HG02623 (cell line): ENCODE results near the gene TENM4.
A peak's percentile ranks its signal among the peaks of the same experiment; 100 is the strongest.

Source experiments
- ATAC-seq: cut with Tn5 transposase; IDR thresholded peaks from one replicate; pipeline ENCODE4 v1.9.1; 2021; ENCODE audit warnings: moderate library complexity; ENCODE audit not compliant: unreplicated experiment

The TENM4 gene

DNA sequence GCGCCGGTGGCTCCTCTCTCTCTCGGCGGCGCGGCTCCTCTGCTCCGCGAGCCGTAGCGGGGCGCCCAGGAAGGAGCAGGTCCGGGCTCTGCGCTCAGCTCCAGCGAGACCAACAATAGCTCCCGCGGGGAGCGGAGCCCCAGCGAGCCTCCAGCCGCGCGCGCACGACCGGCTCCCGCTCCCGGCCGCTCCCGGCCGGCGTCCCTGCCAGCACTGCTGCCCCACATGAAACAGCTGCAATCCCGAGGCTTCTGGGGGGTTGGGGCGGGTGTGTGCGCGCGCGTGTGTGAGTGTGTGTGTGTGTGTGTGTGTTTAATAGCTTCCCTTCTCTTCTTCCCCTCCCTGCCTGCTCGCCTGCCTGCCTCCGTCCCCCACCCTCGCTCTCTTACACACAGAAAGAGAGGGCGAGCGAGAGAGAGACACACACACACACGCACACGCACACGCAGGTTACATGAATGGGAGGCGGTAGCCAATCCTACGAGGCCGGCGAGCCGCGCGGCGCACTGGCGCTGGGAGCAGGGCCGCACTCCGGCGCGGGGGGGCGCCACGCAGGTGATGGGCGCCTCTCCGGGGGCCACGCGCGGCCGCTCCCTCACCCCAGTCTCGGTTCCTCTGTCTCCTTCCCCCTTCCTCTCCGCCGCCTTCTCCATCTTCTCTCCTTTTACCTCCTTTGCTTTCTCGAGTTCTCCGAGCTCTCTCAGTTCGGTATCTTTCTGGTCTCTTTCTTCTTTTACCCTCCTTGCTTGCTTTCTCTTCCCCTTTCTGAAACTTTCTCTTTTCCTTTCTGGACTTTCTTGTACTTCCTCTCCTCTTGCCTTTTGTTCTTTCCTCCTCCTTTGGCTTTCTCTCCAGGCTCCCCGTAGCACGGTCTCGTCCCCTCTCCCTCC, at the start of gene TENM4:
Gene TENM4, minus strand, starts transcription at position 460 of the 890 bp plus-strand sequence. CDS start 371,086 bp downstream, outside the sequence.
- ATAC-seq: peak; percentile 33

DNA sequence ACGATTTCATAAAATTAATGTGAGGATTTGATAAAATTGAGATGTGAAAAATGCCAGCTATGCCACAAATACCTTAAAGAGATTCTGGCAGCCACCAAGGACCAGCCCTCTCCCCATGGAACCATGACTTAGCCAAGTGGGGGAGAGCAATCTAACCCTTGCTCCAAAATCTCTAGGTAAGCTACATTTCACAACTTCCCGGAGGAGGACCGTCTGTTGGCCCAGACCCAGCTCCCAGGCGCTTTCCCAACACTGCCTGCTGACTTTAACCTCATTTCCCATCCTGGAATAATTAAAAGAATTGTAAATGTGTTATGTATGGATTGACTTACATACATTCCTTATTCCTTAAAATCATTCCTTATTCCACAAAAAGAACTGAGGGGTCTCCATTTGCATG, 47.5 kb upstream of the TENM4 start:
- no peak for ATAC-seq

DNA sequence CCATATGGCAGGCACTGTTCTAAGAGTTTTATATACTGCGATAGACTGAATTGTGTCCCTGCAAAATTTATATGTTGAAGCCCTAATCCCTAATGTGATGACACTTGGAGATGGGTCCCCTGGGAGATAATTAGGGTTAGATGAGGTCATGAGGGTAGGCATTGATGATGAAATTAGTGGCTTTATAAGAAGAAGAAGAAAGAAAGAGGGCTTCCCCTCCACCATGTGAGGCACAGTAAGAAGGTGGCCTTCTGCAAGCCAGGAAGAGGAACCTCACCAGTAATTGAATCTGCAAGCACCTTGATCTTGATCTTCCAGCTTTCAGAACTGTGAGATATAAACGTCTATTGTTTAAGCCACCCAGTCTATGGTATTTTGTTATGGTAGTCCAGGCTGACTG, 46.6 kb upstream of the TENM4 start:
- ATAC-seq: no peak

DNA sequence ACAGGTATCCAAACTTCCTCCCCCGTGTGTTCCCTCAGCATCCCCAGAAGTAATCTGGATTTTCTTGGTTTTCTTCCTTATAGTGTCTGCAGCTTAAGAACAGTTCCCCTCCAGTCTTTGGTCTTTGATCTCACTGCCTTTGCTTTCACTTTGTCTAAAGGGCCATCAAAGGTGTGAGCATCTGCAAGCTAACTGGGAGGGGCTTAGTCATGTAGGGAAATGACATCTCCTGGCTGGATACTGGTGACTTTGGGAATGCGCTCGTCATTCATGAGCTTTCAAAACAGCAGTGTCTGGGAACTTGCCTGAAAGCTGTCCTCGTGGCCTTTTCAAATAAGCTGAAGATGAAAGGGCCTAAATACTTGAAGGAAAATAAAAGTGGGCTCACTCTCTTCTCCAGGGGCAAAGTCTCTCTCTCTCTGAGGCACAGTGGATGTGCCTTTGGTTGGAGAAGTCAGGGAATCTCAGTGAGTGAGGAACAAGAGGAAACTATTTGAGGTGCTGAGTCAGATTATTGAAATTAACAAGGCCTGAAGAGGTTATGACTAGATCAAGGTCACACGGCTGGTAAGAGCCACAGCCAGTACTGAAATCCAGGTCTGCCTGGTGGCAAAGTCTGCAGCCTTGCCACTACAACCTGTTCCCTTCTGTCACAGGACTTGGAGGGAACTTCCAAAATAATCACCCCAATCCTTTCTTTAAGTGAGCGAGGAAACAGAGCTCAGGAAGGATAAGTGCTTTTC, 45.6 kb upstream of the TENM4 start:
- ATAC-seq: no peak

DNA sequence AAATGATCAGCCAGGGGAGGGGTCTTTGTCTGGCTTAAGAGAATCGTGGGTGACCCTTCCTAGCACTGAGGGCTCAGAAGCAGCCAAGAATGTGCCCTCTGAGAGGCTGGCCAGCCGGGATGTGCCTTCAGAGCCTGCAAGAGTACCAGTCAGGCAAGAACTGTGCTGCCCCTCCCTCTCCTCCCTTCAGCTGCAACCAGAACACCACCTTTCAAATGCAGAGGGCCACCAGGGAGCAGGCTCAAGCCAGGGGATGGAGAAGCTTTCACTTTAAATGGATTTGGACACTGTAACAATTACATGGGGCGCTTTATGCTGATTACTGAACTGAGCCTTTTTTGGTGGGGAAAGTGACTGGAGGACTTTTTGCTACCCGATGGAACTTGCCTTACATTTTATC, 44.9 kb upstream of the TENM4 start:
- ATAC-seq: no peak

DNA sequence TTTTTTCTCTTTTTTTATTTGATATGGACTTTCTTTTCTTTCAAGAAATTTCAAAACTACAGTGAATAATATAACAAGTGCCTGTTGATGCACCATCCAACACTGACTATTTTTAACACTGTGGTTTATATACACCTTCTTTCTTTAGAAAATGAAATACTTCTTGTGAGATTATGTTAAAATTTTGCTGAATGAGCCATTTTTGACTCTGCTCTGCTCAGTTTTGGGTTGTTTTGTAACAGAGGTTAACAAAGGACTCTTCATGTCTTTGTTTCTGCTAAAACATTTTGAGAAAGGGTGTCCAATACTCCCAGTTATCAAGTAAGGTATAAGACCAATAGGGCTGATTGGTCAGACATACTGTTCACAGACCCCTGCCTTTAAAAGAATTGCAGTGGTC, 44.0 kb upstream of the TENM4 start:
- no peak for ATAC-seq

DNA sequence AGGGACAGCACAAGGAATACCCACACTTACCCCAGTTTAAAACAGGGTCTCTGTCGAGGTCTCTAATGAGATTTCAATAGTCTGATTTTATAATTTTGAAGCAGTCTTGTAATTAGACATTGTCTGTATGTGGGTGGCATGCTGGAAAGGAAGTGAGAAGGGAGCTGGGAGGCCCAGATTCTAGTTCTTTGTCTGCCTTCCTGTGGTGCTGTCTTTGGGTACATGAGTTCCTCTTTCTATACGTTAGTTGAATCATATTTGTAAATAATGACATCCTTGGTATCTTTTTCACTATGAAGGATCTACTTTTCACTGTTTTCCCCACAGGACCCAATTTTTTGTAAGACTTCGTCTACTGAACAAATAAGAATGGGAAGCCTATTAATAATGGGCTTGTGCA, 42.0 kb upstream of the TENM4 start:
- ATAC-seq: peak; percentile 90

DNA sequence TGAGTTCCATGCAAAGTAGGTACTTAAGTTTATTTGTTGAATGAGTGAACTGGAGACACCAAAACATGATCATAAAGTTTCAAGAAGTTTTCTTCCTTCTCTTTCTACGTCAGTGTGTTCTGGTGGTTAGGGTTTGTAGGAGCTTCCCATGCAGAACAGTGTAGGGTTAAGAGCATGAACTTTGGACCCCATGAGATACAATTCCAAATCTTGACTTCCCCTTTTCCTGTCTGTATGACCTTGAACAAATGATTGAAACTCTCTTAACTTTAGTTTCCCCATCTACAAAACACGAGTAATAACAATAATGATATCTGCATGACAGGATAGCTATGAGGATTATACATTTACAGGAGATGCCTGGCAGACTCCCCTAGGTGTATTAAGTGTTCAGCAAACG, 41.0 kb upstream of the TENM4 start:
- ATAC-seq: peak; percentile 35

DNA sequence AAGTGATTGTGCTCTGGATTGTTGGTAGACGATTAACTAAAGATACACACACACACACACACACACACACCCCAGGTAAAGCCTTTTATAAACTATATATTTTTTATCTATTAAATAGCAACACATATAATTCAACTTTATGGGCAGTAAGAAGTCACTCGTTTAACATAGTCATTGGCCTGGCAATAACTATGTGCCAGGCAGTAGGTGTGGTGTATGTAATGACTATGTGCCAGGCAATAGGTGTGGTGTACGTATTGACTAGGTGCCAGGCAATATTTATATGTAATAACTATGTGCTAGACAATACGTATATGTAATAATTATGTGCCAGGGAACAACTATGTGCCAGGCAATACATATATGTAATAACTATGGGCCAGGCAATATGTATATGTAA, 40.0 kb upstream of the TENM4 start:
- ATAC-seq: no peak

DNA sequence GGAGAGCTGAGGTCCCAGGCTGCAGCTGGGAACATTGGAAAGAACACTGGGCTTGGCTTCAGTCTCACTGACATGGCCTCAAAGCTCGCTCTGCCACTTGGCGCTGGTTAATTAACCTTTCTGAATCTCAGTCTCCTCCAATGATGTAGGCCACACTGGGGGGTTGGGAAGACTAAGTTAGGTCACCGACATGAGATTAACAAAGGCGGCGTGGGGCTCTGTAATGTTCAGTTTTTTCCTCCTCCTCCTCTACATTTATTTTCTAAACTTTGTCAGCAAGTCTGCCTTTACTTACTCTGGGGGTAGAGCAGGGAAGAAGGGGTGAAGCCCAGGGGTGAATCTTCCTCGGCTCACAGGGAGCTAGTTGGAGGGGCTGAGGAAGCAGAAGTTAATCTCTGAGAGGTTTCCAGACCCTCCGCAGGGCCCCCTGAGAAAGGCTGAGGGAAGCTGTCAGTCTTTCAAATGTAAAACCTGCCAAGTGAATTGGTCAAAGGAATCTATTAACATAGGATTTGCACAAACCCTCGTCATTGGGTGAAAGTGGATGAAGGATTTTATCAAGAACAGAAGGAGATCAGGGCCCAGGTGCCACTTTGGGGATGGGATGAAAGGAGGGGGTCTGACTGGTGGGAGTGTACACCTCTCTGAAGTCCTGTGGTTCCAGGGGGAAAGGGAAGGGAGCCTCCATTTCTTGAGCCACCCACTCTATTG, 32.1 kb upstream of the TENM4 start:
- no peak for ATAC-seq

DNA sequence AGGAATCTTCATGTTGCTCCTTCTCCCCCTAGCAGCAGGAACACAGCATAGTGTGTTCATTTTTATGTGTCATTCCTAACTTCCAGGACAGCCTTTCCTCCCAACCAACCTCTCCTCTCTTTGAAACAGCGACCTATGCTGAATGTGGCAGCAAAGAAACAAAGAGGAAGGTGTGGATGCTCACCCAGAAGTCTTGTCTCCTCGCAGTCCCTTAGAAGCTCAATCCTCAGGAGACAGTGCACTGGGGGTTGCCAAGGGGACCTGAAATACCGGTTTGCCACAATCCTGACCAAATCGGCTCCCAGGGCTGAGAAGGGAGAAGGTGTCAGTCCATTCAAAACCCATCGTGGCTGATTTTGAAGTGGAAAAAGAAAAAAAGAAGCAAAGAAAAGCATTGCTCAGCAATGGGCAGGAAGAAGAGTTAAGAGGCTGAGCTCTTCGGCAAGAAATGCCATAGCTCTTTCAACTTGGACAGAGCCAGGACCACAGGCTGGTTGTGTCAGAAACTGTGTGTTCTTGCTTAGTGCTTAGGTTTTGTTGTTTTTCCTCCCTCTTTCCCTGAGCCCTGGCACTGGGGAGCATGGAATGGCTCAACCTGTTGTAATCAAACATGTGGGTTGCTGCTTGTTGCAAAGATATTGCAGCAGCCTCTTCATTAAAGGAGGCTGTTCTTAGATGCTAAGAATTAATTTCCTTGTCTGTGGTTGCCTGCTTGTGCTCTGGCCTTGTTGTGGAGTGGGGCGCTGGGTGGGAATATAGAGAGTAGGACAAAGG, 30.4 kb upstream of the TENM4 start:
- ATAC-seq: no peak

DNA sequence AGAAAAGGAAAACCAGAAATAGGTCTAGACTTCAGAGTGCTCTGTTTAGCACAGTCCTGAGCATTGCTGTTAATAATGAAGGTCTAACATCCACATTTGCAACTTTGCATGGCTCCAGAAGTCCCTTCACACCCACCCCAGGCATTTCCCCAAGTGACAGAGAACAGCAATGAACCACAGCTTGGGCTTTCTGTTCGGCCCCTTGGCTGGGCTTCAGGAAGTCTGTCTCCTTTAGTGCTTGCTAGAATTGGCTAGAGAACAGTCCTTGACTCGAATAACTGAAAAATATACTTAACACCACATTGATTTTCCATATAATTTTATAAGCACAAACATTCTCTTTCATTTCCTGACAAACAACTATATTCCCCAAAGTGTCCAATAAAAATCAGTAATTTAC, 29.3 kb upstream of the TENM4 start:
- ATAC-seq: no peak

DNA sequence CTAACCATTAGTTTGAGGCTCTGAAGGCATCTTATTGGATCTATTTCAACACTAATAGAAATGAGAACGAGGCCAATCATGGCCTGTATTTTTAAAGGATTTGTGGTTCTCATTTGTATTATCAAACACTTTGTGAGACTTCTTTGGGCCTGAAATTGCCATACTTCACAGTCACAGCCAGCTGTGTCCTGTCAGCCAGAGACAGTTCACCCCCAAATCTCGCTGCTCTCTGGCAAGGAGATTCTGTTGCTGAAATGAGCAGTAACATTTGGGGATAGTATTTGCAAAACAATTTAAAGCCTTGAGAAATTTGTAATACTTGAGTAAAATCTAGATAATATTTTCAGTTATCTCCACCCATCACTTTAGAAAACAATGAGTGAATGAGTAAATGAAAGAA, 26.9 kb upstream of the TENM4 start:
- no peak for ATAC-seq

DNA sequence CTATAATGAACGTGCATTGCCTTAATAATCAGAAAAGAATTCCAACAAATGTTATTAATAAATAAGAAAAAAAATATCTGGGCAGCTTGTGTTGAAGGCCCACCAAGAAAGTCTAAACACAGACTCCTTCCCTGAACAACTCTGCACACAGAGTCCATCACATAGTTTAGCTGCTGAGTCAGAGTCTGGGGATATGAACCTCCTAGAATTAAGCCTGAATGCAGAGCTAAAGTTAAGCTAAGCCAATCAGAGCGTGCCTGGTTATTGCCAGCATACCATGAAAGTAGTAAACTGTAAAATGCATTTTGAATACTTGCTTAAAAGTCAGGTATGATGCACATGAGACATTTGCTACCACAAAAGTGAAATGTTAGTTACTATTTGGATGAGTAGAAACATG, 25.6 kb upstream of the TENM4 start:
- no peak for ATAC-seq

DNA sequence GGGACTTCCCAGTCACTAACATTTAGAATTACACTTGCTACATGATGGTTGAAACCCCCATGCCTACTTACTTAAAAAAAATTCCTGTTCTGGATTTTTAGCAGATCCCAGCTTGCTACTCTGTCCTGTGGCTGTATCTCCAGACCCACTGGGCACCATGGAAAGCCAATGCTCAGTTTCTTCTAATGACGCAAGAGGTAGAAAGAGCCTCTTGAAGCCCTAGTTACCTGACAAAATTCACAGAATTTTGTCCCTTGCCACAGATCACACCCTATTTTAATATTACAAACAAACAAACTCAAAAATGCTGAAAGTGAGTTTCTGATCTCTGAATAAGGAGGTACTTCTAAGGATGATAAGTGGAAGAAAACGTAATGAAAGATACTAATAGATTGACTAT, 24.3 kb upstream of the TENM4 start:
- no peak for ATAC-seq

DNA sequence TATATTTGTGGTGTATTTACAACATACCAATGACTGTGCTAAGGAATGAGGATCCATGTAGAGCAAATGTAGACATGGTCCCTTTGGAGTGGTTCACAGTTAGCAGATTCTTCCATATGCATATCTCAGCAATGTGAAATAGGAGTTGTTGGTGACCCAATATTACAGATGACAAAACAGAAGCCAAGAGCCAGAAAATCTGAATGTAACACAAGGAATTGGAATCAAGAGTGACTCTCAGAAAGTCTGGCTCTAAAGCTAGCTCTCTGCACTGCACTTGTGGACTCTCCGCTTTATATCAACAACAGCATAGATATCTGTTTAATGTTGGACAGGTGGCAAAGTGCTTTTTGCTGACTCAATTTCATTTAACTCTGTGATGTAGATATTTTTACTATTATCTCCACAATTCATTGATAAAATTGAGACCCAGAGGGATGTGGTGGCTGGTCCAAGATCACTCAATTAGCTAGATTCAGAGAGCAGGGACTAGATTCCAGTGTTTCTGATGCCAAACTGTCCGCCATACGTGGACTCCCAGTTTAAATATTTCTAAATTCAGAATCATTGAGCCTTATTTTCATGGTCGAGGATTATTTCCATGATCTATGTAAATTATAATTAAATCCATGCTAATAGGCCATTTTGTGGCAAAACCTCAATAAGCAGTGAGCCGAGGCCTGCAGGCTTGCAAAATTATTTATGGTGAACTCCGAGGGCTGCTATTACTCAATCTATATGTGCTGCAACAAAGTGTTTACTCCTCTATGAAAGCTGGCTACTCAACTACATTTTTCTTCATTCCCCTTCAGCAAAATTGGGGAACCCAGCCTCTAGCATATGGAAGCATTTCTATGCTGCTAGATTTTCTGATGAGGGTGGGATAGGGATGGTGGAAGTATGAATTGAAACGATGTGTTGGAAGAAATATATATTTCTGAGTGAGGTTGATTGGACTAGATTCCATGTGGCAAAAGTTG, 21.1 kb upstream of the TENM4 start:
- no peak for ATAC-seq

DNA sequence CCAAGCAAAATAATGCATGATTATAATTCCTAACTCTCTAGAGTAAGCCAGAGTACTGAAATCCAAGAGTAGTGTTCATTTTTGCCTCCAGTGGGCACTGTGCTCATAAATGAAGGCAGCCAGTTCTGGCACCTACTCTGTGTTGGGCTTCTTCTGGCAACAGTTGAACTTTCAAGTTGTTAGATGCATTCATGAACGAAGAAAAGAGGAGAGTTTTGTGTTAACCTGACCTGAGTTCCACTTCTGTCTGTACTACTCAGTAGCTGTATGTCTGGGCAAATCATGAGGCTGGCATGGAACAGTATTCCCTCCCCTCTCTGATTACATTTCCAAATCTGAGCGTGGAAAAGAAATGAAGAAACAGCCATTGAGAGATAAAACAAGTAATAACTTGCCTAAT, 20.3 kb upstream of the TENM4 start:
- ATAC-seq: peak; percentile 57

DNA sequence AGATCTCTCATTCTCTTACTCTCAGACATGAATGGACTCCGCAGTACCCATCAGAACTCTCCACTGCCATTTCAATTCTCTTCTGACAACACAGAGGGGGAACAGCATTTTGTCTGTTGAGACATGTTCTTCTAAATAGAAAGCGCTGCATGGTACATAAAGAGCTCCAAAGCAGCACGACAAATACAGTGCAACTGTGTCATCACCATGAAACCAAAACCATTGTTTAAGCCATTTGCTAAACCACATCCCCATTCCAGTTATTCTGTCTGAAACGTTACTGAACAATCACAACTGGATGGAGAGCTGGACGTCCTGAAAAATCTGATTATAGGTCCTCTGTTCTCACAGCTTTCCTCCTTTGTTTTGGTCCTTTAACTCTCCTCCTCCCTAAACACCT, 17.9 kb upstream of the TENM4 start:
- ATAC-seq: no peak

DNA sequence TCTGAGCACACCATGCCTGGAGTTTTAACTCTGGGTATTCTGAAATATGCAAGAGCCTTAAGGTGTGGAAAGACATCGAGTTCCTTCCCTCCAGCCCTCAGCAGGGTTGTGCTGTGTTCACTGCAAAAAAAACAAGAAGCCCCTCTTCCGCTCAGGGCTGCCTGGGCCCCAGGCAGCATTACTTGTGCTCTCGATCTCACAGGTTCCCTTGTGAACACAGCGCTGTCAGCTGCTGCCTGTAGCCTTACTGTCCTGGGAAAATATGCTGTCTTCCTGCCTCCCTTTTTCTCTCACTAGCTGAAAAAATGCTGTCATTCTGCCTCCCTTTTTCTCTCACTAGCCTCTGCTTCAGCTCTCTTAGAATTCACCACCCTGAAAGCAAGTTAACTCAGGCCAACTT, 15.7 kb upstream of the TENM4 start:
- ATAC-seq: no peak

DNA sequence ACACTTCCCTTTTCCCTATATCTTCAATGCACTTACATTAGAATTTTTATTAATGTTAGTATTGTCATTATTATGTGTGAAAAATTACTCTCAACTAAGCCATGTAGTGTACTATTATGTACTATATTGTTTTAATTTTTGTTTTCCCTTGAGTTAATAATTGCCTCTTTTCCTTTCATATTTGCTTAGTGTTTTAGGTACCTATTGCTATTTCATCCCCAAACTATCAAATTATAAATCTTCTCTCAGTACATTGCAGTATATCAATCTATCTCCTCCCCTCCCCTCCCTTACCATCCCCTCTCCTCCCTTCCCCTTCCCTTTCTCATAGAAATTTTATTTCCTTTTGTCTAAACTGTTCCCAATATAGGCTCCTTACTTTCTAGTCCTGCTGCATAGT, 12.8 kb upstream of the TENM4 start:
- ATAC-seq: no peak
